GM12878 (cell line): ENCODE data around the gene RGS6. TPM values are rescaled to one million over a fixed set of nuclear protein-coding genes. Genes with fewer than 3 reads are reported as not detected.

ENCODE experiments used
- ATAC-seq: fragments of 200-7000 bp; cut with Tn5 transposase; 3 replicates; pipeline ENCODE4 v1.9.1; 2020; ENCODE audit warnings: mild to moderate bottlenecking, moderate library complexity
- BruUV-seq: library from RNA; stranded (reverse); fragments of 400-500 nt; replicated peaks from 2 replicates; lab custom pipeline; 2021; lab: Mats Ljungman, UMichigan
- CTCF ChIA-PET: fragments of 300-600 bp; sonication (Branson Sonifier 250); formaldehyde crosslinking; extraction: SDS; loops from one replicate; lab custom pipeline; 2021; ENCODE audit warnings: inconsistent platforms; lab: Yijun Ruan, JAX
- POLR2A ChIA-PET: fragments of 350-600 bp; formaldehyde crosslinking; extraction: SDS; loops from one replicate; lab custom pipeline; 2021; ENCODE audit warnings: inconsistent platforms; lab: Charles Lee
- RAD21 ChIA-PET: fragments of 300-600 bp; sonication (Branson Sonifier 250); formaldehyde crosslinking; loops from one replicate; lab custom pipeline; 2023; ENCODE audit warnings: antibody characterized with exemption; ENCODE audit not compliant: unreplicated experiment; lab: Charles Lee
- SMC1A ChIA-PET: fragments of 300-600 bp; sonication (Branson Sonifier 250); formaldehyde crosslinking; loops from one replicate; lab custom pipeline; 2023; ENCODE audit not compliant: unreplicated experiment, uncharacterized antibody; lab: Charles Lee
- DNase-seq: peaks from one replicate; pipeline ENCODE4 v3.0.0-alpha.2; 2011; ENCODE audit warnings: low read depth, low spot score
- FAIRE-seq: peaks from 3 replicates; lab custom pipeline; 2011; peaks lifted over from hg19 to GRCh38; lab: Jason Lieb, UNC
- H2AFZ ChIP-seq: 2 replicates; pipeline ENCODE4 v1.6.0; 2011; ENCODE audit warnings: low read depth, low read length, control low read depth; ENCODE audit not compliant: control insufficient read depth
- H3K27ac ChIP-seq: 2 replicates; pipeline ENCODE4 v1.5.1; 2011; ENCODE audit warnings: control low read depth; ENCODE audit not compliant: control insufficient read depth, insufficient read depth
- H3K27me3 ChIP-seq, 2 experiments: replicated peaks in 1 of 2; 2 replicates each; pipeline versions ENCODE4 v1.6.0 to v1.6.1; 2011; ENCODE audit warnings: low read length in 1 of 2; ENCODE audit not compliant: control insufficient read depth in 2 of 2, insufficient read depth in 2 of 2
- H3K36me3 ChIP-seq, 2 experiments: 2 replicates each; pipeline ENCODE4 v1.5.1; 2011; ENCODE audit warnings: low read length in 1 of 2; ENCODE audit not compliant: control insufficient read depth in 2 of 2, insufficient read depth in 2 of 2
- H3K4me1 ChIP-seq: 2 replicates; pipeline ENCODE4 v1.6.1; 2011; ENCODE audit warnings: mild to moderate bottlenecking, low read length, moderate library complexity, mixed read lengths; ENCODE audit not compliant: control insufficient read depth, insufficient read depth
- H3K4me2 ChIP-seq: 2 replicates; pipeline ENCODE4 v1.6.0; 2011; ENCODE audit warnings: control low read depth; ENCODE audit not compliant: control insufficient read depth, insufficient read depth
- H3K4me3 ChIP-seq: fragments of 200-600 bp; sonication (generic); 2 replicates; pipeline ENCODE4 v1.5.1; 2016
- H3K79me2 ChIP-seq: 2 replicates; pipeline ENCODE4 v1.6.0; 2011; ENCODE audit warnings: low read length; ENCODE audit not compliant: control insufficient read depth, insufficient read depth
- H3K9ac ChIP-seq: 2 replicates; pipeline ENCODE4 v1.8.0; 2011; ENCODE audit warnings: low read length, control low read depth, mixed read lengths; ENCODE audit not compliant: control insufficient read depth, insufficient read depth
- H3K9me3 ChIP-seq: replicated peaks from 3 replicates; pipeline ENCODE4 v1.5.1; 2011; ENCODE audit warnings: mild to moderate bottlenecking, low read length; ENCODE audit not compliant: control insufficient read depth, insufficient read depth
- H4K20me1 ChIP-seq: 2 replicates; pipeline ENCODE4 v1.6.0; 2011; ENCODE audit not compliant: control insufficient read depth, insufficient read depth
- E4F1 ChIP-seq: fragments of 450-650 bp; IDR thresholded peaks from 2 replicates; pipeline ENCODE4 v1.6.1; 2018; ENCODE audit warnings: borderline replicate concordance, mild to moderate bottlenecking; ENCODE audit not compliant: partially characterized antibody
- HCFC1 ChIP-seq: fragments of 150-350 bp; IDR thresholded peaks from 2 replicates; pipeline ENCODE4 v1.6.1; 2014; ENCODE audit warnings: low read length
- KDM1A ChIP-seq: fragments of 200-600 bp; sonication (generic); IDR thresholded peaks from 2 replicates; pipeline ENCODE4 v1.6.1; 2016; ENCODE audit warnings: borderline replicate concordance
- MEF2B ChIP-seq: fragments of 450-650 bp; IDR thresholded peaks from 2 replicates; pipeline ENCODE4 v1.6.1; 2018; ENCODE audit warnings: mild to moderate bottlenecking, moderate library complexity; ENCODE audit not compliant: partially characterized antibody, poor library complexity, severe bottlenecking
- MXI1 ChIP-seq: fragments of 150-350 bp; IDR thresholded peaks from 2 replicates; pipeline ENCODE4 v1.6.1; 2011; ENCODE audit warnings: low read depth, mild to moderate bottlenecking, inconsistent platforms, low read length, improper control_type of control experiment
- NFIC ChIP-seq: IDR thresholded peaks from 2 replicates; pipeline ENCODE4 v1.6.1; 2012; ENCODE audit warnings: low read depth, mild to moderate bottlenecking, inconsistent platforms, low read length, moderate library complexity
- PML ChIP-seq: IDR thresholded peaks from 2 replicates; pipeline ENCODE4 v1.6.1; 2012; ENCODE audit warnings: low read length, inconsistent platforms
- POLR2A ChIP-seq: IDR thresholded peaks from 2 replicates; pipeline ENCODE4 v1.6.1; 2011; ENCODE audit warnings: low read depth, mild to moderate bottlenecking, low read length
- SIN3A ChIP-seq: IDR thresholded peaks from 2 replicates; pipeline ENCODE4 v1.6.1; 2012; ENCODE audit warnings: low read depth, low read length, improper control_type of control experiment
- SPI1 ChIP-seq: IDR thresholded peaks from 2 replicates; pipeline ENCODE4 v1.6.1; 2011; ENCODE audit warnings: low read depth, mild to moderate bottlenecking, low read length, moderate library complexity, borderline replicate concordance; ENCODE audit not compliant: insufficient read depth
- ZBTB33 ChIP-seq: fragments of 450-650 bp; IDR thresholded peaks from 2 replicates; pipeline ENCODE4 v1.6.1; 2017; ENCODE audit warnings: mild to moderate bottlenecking
- WGBS: methylation state at CpG from one replicate; pipeline ENCODE4 v1.1.6; 2016; ENCODE audit warnings: low lambda C conversion rate; ENCODE audit not compliant: insufficient replicate concordance, insufficient coverage; ENCODE audit errors: missing lambda C conversion rate; 5-methylcytosine and 5-hydroxymethylcytosine counted together
- in situ Hi-C: fragments of 300-500 bp; cut with MboI; formaldehyde crosslinking; loops from 9 replicates; pipeline ENCODE4 v1.14.3; 2018; ENCODE audit warnings: mixed read lengths
- intact Hi-C: fragments of 100-400 bp; cut with micrococcal nuclease; formaldehyde crosslinking; loops from one replicate; pipeline ENCODE4 v1.14.2; 2022; ENCODE audit not compliant: unreplicated experiment
- polyA plus RNA-seq, 11 experiments: library from polyadenylated mRNA; depleted of rRNA in 4 of 11; unstranded in 6 of 11; stranded (reverse) in 5 of 11; fragments of >200 nt; fragmentation: Nextera tagmentation in 4 of 11; fragmentation: Illumina TruSeq in 1 of 11; extraction: Ambion mirVana in 4 of 11; extraction: Trizol in 1 of 11; gene quantifications; 1 replicate in 1 of 11; 2 replicates in 10 of 11; pipeline versions ENCODE4 v1.2.1 to v1.2.3, GENCODE V29; 2011 to 2016; ENCODE audit warnings: inconsistent platforms in 2 of 11, missing spikeins in 2 of 11, low read depth in 1 of 11
- total RNA-seq, 4 experiments: library from RNA; depleted of rRNA in 3 of 4; stranded (reverse); fragments of >200 nt in 3 of 4; fragmentation: Illumina TruSeq in 1 of 4; extraction: Trizol in 1 of 4; gene quantifications; 2 replicates each; pipeline versions ENCODE4 v1.2.1 to v1.2.3, GENCODE V29; 2013 to 2021

RGS6 gene
- total and polyA plus RNA-seq, 10 of the 15 experiments (the other 5 are each of a cell fraction or from before 2014, with no cell fraction given), result 3.9 to 18.1 (median 12.4) TPM

- no peaks in the 10 kb centered on the region; the same call in 2 of the 3 replicates for H3K9me3 ChIP-seq
- H3K79me2 ChIP-seq, result no peaks in the 10 kb centered on the region
- no TSS peak for BruUV-seq
- FAIRE-seq (peak; percentile 56), ATAC-seq (peak; percentile 66), DNase-seq (no peak)
- no peaks in the 10 kb centered on the region for H4K20me1 ChIP-seq
- ChIA-PET RAD21 (interaction anchor here (0.9 to 1.1 kb wide), 2 partner anchors 202 to 252 kb away, joined by 3 read pairs; no protein-coding TSS in a partner anchor), SMC1A (interaction anchor here (0.6 to 1.4 kb wide), 5 partner anchors 15 to 235 kb away, joined by 3 to 5 read pairs (median 3); no protein-coding TSS in a partner anchor), POLR2A (interaction anchor here (0.7 kb wide), 1 partner anchor 110 kb away, joined by 4 read pairs; no protein-coding TSS in a partner anchor), CTCF (interaction anchor here (1.1 kb wide), 2 partner anchors 16 to 171 kb away, joined by 3 to 4 read pairs; no protein-coding TSS in a partner anchor)
- no peak overlapping the region for H3K4me3 ChIP-seq
- intact Hi-C loops, result no loop called here
- no peaks in the 10 kb centered on the region for H3K27me3 ChIP-seq
- H3K27ac ChIP-seq, result no peak overlapping the region
- no peak overlapping the region for H2AFZ ChIP-seq
- in situ Hi-C loops, result no loop called here
- WGBS, result 0% methylated on average over 1 of the region's 1 CpG
- H3K4me2 ChIP-seq, result no peak overlapping the region
- H3K4me1 ChIP-seq, result no peaks in the 10 kb centered on the region
- no peak for TF ChIP-seq E4F1
- TF ChIP-seq SPI1, result peak; percentile 30; the same call in 1 of the 2 replicates
- H3K9ac ChIP-seq, result no peak overlapping the region
- H3K36me3 ChIP-seq, result no peaks in the 10 kb centered on the region
Observed at GRCh38 chr14:72275242-72275641, 343.0 kb downstream of the RGS6 start.

GRCh38 chr14:72278316-72278715, 346.1 kb downstream of the RGS6 start:
- intact Hi-C loops, result no loop called here
- Histone ChIP-seq H3K4me2 (no peak overlapping the region), H3K27me3 (no peaks in the 10 kb centered on the region), H2AFZ (no peak overlapping the region), H3K36me3 (no peaks in the 10 kb centered on the region), H4K20me1 (no peaks in the 10 kb centered on the region), H3K4me3 (no peak overlapping the region), H3K79me2 (no peaks in the 10 kb centered on the region), H3K27ac (no peak overlapping the region), H3K9ac (no peak overlapping the region), H3K9me3 (no peaks in the 10 kb centered on the region; the same call in 2 of the 3 replicates), H3K4me1 (no peaks in the 10 kb centered on the region)
- CTCF ChIA-PET, result interaction anchor here (1.1 kb wide), 1 partner anchor 61 kb away, joined by 3 read pairs; no protein-coding TSS in a partner anchor
- in situ Hi-C loops, result no loop called here
- RAD21 ChIA-PET, result no interaction called here
- BruUV-seq, result no TSS peak
- POLR2A ChIA-PET, result no interaction called here
- ATAC-seq, result no peak
- DNase-seq, result no peak
- SMC1A ChIA-PET, result interaction anchor here (1.0 to 1.2 kb wide), 2 partner anchors 113 to 256 kb away, joined by 3 read pairs; no protein-coding TSS in a partner anchor
- no peak for FAIRE-seq
- WGBS, result 63% methylated on average over 3 of the region's 3 CpGs
- TF ChIP-seq SIN3A, result no peak
- TF ChIP-seq MXI1, result no peak
- no peak for TF ChIP-seq ZBTB33
- TF ChIP-seq NFIC, result no peak
- no peak for TF ChIP-seq MEF2B
- TF ChIP-seq PML, result no peak
- no peak for TF ChIP-seq HCFC1
- no peak for TF ChIP-seq KDM1A
- TF ChIP-seq POLR2A, result no peak
